ENCODE results near the gene JAG2. TPM values are rescaled to one million over a fixed set of nuclear protein-coding genes. Genes with fewer than 3 reads are reported as not detected.

The JAG2 gene
- total and polyA plus RNA-seq, 2 of the 13 experiments (the other 11 are each of a cell fraction or from before 2014, with no cell fraction given) = 0.04 to 0.16 TPM

DNA sequence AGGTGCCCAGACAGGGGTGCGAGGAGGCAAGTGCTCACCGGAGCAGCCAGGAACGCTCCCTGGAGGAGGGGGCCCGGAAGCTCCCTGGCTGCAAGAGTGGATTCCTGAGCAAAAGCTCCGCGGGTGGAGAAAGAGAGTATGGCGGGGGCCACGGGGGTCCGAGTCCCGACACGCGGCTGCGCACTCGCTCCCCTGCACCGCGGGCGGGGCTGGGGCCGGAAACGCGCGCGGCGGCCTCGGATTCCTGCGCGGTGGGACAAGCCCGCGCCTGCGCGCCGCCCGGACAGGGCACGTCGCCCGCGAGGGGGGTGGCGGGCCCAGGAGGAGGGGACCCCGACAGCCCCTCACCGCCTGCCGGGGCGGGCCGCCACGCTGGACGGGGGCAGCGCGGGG lies 75.5 kb downstream of the JAG2 start (continued):
- TF ChIP-seq, protein P1, sequence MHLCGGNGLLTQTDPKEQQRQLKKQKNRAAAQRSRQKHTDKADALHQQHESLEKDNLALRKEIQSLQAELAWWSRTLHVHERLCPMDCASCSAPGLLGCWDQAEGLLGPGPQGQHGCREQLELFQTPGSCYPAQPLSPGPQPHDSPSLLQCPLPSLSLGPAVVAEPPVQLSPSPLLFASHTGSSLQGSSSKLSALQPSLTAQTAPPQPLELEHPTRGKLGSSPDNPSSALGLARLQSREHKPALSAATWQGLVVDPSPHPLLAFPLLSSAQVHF (CRISPR knock-in tag; IDR thresholded peaks at IDR 0.05) = no peak
- no peak for TF ChIP-seq POLR2A (IDR thresholded peaks at IDR 0.05; ENCODE audit: insufficient read depth in 1 of 2, low read depth in 2 of 2, low read length in 2 of 2)
- TF ChIP-seq, protein P2, sequence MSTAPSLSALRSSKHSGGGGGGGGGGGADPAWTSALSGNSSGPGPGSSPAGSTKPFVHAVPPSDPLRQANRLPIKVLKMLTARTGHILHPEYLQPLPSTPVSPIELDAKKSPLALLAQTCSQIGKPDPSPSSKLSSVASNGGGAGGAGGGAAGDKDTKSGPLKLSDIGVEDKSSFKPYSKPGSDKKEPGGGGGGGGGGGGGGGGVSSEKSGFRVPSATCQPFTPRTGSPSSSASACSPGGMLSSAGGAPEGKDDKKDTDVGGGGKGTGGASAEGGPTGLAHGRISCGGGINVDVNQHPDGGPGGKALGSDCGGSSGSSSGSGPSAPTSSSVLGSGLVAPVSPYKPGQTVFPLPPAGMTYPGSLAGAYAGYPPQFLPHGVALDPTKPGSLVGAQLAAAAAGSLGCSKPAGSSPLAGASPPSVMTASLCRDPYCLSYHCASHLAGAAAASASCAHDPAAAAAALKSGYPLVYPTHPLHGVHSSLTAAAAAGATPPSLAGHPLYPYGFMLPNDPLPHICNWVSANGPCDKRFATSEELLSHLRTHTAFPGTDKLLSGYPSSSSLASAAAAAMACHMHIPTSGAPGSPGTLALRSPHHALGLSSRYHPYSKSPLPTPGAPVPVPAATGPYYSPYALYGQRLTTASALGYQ (CRISPR knock-in tag; IDR thresholded peaks at IDR 0.05) = no peak
- TF ChIP-seq, protein P3, sequence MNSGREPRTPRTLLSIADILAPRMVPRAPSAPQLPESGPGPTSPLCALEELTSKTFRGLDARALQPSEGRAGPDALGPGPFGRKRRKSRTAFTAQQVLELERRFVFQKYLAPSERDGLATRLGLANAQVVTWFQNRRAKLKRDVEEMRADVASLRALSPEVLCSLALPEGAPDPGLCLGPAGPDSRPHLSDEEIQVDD (CRISPR knock-in tag; IDR thresholded peaks at IDR 0.05; ENCODE audit: borderline replicate concordance) = no peak
- no peak for TF ChIP-seq ZFX (CRISPR knock-in tag; IDR thresholded peaks at IDR 0.05; ENCODE audit: low read depth)
- no peak for TF ChIP-seq CBFB (CRISPR knock-in tag; IDR thresholded peaks at IDR 0.05)

DNA sequence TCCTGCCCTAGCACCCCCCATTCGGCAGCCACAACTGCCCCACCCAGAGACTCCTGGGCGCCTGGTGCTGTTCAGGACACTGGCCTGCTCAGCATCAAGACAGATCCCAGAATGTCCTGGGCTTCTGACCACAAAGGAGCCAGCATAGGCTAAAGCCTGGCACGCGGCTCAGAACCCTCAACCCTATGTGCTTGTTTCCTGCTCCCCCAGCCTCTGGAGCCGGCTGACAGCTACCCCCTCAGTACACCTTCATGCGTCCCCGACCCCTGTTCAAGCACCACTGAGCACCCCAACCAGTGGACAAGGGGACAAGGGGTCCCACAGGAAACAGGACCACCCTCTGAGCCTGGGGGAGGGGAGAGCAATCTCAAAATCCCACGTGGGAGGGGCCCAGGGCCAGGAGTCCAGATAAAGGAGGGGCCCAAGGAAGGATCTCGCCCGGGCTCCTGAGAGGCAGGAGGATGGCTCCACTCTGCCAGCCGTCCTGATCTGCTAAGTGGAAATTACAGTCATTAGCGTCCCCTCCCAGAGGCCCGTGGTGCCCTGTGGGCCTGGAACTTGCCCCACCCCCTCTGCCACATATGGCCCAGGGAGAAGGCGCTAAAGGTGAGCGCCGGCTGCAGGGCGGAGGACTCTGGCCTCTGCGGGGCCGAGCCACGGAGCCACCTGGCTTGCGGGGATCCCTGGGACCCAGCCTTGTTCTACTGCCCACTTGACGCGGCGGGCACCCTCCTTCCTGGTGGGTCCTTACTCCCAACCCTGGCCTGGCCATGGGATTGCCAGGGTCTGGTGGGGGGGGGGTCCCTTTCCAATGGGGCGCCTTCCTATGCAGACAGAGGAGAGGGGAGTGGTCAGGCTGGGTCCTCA lies 76.2 kb downstream of the JAG2 start:
- in situ Hi-C loops (cut with HindIII; ENCODE audit: extremely low pct_ligation_motif_present, low pct_unique_long_range_greater_than_20kb) = loop anchor here (10.0 kb wide), 1 partner anchor 52 kb away; no protein-coding TSS in a partner anchor
- BruUV-seq (replicated peaks) = no TSS peak
- no peak overlapping the region for H2AFZ ChIP-seq (ENCODE audit: low read length)
- peaks cover 5% of the 10 kb centered on the region; the same call in 1 of the 2 replicates for H4K20me1 ChIP-seq (ENCODE audit: insufficient read depth, low read length)
- no peak overlapping the region for H3K9ac ChIP-seq (ENCODE audit: insufficient read depth, low read depth, low read length)
- H3K79me2 ChIP-seq (ENCODE audit: insufficient read depth, low read length) = no peaks in the 10 kb centered on the region
- no peaks in the 10 kb centered on the region for H3K9me3 ChIP-seq (ENCODE audit: low read length)
- ChIA-PET POLR2A (no interaction called here), CTCF (ENCODE audit: low intra/inter-chr PET ratio, low total read pairs) (interaction anchor here (1.0 kb wide), 1 partner anchor 260 kb away, joined by 4 read pairs; no protein-coding TSS in a partner anchor)
- peak overlapping the region; percentile 62 for H3K4me2 ChIP-seq (ENCODE audit: low read depth, low read length)
- peak overlapping the region in 1 of 3 experiments; percentile 63; a peak in 1 of 6 replicates for H3K4me3 ChIP-seq (replicated peaks in 1 of 3; ENCODE audit: insufficient read depth in 1 of 3, low read depth in 2 of 3, low read length in 3 of 3)
- intact Hi-C loops (cut with micrococcal nuclease; ENCODE audit: unreplicated experiment) = loop anchor here (5.0 kb wide), 1 partner anchor 95 kb away; no protein-coding TSS in a partner anchor
- FAIRE-seq (no peak), DNase-seq (ENCODE audit: low spot score) (no peak), ATAC-seq (no peak)
- no peak overlapping the region for H3K27ac ChIP-seq (ENCODE audit: extremely low read length, insufficient read depth, low read length)
- H3K27me3 ChIP-seq (ENCODE audit: control insufficient read depth in 1 of 2, insufficient read depth in 2 of 2, low read length in 2 of 2) = peaks cover 10 to 53% of the 10 kb centered on the region in 2 experiments; a peak in 4 of 5 replicates
- peaks cover 51% of the 10 kb centered on the region for H3K4me1 ChIP-seq (ENCODE audit: insufficient read depth, low read length)
- 29% methylated on average over 10 of the region's 25 CpGs for WGBS (ENCODE audit: low lambda C conversion rate)
- H3K36me3 ChIP-seq (replicated peaks in 1 of 2; ENCODE audit: control insufficient read depth in 1 of 2, insufficient read depth in 2 of 2, low read length in 2 of 2) = no peaks in the 10 kb centered on the region
- TF ChIP-seq ZNF17 (CRISPR knock-in tag; IDR thresholded peaks at IDR 0.05) = no peak
- TF ChIP-seq, protein P4, sequence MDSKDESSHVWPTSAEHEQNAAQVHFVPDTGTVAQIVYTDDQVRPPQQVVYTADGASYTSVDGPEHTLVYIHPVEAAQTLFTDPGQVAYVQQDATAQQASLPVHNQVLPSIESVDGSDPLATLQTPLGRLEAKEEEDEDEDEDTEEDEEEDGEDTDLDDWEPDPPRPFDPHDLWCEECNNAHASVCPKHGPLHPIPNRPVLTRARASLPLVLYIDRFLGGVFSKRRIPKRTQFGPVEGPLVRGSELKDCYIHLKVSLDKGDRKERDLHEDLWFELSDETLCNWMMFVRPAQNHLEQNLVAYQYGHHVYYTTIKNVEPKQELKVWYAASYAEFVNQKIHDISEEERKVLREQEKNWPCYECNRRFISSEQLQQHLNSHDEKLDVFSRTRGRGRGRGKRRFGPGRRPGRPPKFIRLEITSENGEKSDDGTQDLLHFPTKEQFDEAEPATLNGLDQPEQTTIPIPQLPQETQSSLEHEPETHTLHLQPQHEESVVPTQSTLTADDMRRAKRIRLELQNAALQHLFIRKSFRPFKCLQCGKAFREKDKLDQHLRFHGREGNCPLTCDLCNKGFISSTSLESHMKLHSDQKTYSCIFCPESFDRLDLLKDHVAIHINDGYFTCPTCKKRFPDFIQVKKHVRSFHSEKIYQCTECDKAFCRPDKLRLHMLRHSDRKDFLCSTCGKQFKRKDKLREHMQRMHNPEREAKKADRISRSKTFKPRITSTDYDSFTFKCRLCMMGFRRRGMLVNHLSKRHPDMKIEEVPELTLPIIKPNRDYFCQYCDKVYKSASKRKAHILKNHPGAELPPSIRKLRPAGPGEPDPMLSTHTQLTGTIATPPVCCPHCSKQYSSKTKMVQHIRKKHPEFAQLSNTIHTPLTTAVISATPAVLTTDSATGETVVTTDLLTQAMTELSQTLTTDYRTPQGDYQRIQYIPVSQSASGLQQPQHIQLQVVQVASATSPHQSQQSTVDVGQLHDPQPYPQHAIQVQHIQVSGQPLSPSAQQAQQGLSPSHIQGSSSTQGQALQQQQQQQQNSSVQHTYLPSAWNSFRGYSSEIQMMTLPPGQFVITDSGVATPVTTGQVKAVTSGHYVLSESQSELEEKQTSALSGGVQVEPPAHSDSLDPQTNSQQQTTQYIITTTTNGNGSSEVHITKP (CRISPR knock-in tag; IDR thresholded peaks at IDR 0.05; ENCODE audit: low read depth) = no peak
- TF ChIP-seq, protein P5, sequence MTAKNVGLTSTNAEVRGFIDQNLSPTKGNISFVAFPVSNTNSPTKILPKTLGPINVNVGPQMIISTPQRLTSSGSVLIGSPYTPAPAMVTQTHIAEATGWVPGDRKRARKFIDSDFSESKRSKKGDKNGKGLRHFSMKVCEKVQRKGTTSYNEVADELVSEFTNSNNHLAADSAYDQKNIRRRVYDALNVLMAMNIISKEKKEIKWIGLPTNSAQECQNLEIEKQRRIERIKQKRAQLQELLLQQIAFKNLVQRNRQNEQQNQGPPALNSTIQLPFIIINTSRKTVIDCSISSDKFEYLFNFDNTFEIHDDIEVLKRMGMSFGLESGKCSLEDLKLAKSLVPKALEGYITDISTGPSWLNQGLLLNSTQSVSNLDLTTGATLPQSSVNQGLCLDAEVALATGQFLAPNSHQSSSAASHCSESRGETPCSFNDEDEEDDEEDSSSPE (CRISPR knock-in tag; IDR thresholded peaks at IDR 0.05) = no peak
- TF ChIP-seq ZSCAN31 (CRISPR knock-in tag; IDR thresholded peaks at IDR 0.05; ENCODE audit: low read depth) = no peak
- TF ChIP-seq ZNF777 (CRISPR knock-in tag; IDR thresholded peaks at IDR 0.05) = no peak
- TF ChIP-seq MYC (CRISPR knock-in tag; IDR thresholded peaks at IDR 0.05; ENCODE audit: borderline replicate concordance) = no peak
- TF ChIP-seq ADNP (CRISPR knock-in tag; IDR thresholded peaks at IDR 0.05) = no peak
- TF ChIP-seq ZNF563 (CRISPR knock-in tag; IDR thresholded peaks at IDR 0.05) = no peak
